Measurements from ENCODE around the gene ITIH1. TPM values are rescaled to one million over a fixed set of nuclear protein-coding genes. Genes with fewer than 3 reads are reported as not detected.

Gene ITIH1
- total RNA-seq, 1 experiment from 2014 or later, result not detected

DNA sequence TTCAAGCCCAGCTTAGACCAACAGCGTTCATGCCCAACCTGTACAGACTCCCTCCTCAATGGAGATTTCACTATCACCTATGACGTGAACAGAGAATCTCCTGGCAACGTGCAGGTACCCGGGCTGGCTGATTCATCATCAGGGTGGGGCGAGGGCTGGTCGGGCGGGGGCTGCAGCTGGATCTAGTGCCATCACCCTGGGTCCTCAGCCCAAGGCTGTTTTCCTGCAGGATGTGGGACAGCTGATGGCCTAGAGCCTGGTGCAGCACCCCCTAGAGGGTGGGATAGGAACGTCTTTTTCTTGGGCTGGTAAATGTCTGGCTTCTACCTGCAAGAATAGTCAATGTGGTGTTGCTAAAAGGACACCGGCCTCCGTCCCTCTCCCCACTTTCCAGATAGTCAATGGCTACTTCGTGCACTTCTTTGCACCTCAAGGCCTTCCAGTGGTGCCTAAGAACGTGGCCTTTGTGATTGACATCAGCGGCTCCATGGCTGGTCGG lies 21.6 kb downstream of the ITIH1 start:
- Histone ChIP-seq H3K9ac (ENCODE audit: low read length) (no peak overlapping the region), H3F3A (ENCODE audit: low read length, unreplicated experiment) (no peaks in the 10 kb centered on the region), H3K36me3 (ENCODE audit: low read depth, low read length) (no peaks in the 10 kb centered on the region), H3K79me2 (ENCODE audit: low read length) (no peaks in the 10 kb centered on the region), H3K27ac (ENCODE audit: low read length) (no peak overlapping the region), H3K9me2 (replicated peaks; ENCODE audit: low read length) (no peaks in the 10 kb centered on the region), H3K27me3 (ENCODE audit: low read length) (no peaks in the 10 kb centered on the region), H2AFZ (ENCODE audit: low read length) (no peak overlapping the region), H4K20me1 (ENCODE audit: low read length) (no peaks in the 10 kb centered on the region), H3K4me2 (ENCODE audit: low read length) (no peak overlapping the region), H3K4me1 (ENCODE audit: insufficient read depth, low read length) (peaks cover 4% of the 10 kb centered on the region; the same call in 1 of the 2 replicates), H3K4me3 (ENCODE audit: low read length) (no peak overlapping the region), H3K9me3 (ENCODE audit: low read length) (no peaks in the 10 kb centered on the region)
- ChIA-PET CTCF (no interaction called here), POLR2A (ENCODE audit: unreplicated experiment) (no interaction called here)
- intact Hi-C loops (cut with micrococcal nuclease), result no loop called here
- ATAC-seq (peak; percentile 69), DNase-seq (peak; percentile 76)
- TF ChIP-seq, protein P1, sequence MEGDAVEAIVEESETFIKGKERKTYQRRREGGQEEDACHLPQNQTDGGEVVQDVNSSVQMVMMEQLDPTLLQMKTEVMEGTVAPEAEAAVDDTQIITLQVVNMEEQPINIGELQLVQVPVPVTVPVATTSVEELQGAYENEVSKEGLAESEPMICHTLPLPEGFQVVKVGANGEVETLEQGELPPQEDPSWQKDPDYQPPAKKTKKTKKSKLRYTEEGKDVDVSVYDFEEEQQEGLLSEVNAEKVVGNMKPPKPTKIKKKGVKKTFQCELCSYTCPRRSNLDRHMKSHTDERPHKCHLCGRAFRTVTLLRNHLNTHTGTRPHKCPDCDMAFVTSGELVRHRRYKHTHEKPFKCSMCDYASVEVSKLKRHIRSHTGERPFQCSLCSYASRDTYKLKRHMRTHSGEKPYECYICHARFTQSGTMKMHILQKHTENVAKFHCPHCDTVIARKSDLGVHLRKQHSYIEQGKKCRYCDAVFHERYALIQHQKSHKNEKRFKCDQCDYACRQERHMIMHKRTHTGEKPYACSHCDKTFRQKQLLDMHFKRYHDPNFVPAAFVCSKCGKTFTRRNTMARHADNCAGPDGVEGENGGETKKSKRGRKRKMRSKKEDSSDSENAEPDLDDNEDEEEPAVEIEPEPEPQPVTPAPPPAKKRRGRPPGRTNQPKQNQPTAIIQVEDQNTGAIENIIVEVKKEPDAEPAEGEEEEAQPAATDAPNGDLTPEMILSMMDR (conservative IDR thresholded peaks at IDR 0.05; ENCODE audit: low read depth, low read length), result peak; percentile 80
- no peak for TF ChIP-seq EZH2phosphoT487 (IDR thresholded peaks at IDR 0.05; ENCODE audit: borderline replicate concordance, low read length)
- no TSS peak for BruUV-seq (replicated peaks)

DNA sequence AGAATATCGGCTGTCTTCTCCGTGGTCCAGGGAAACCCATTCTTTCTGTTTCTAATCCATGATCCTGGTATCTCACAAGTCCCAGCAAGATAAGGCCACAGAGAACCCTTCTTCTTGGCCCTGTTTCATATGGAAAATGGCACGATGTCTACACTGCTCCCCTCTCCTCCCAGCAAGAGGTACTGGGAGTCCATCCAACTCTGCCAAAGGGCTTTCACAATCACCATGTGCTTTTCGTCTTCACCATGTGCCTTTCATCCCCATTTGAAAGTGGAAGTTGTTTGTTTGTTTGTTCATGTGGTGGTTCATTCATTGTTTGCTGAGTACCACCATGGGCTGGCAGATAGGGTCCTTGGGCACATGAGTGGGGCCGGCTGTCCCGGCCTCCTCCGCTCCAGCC lies 22.7 kb downstream of the ITIH1 start:
- ChIA-PET POLR2A (ENCODE audit: unreplicated experiment) (no interaction called here), CTCF (no interaction called here)
- Histone ChIP-seq H3K27me3 (ENCODE audit: low read length) (no peaks in the 10 kb centered on the region), H4K20me1 (ENCODE audit: low read length) (no peaks in the 10 kb centered on the region), H3K36me3 (ENCODE audit: low read depth, low read length) (no peaks in the 10 kb centered on the region), H3F3A (ENCODE audit: low read length, unreplicated experiment) (no peaks in the 10 kb centered on the region), H3K9me3 (ENCODE audit: low read length) (no peaks in the 10 kb centered on the region), H3K4me1 (ENCODE audit: insufficient read depth, low read length) (peaks cover 4% of the 10 kb centered on the region; the same call in 1 of the 2 replicates), H3K79me2 (ENCODE audit: low read length) (no peaks in the 10 kb centered on the region), H3K4me3 (ENCODE audit: low read length) (no peak overlapping the region), H3K9ac (ENCODE audit: low read length) (no peak overlapping the region), H3K27ac (ENCODE audit: low read length) (no peak overlapping the region), H3K4me2 (ENCODE audit: low read length) (no peak overlapping the region), H2AFZ (ENCODE audit: low read length) (no peak overlapping the region), H3K9me2 (replicated peaks; ENCODE audit: low read length) (no peaks in the 10 kb centered on the region)
- DNase-seq (no peak), ATAC-seq (no peak)
- TF ChIP-seq, protein P1 (conservative IDR thresholded peaks at IDR 0.05; ENCODE audit: low read depth, low read length), result no peak
- no peak for TF ChIP-seq EZH2 (IDR thresholded peaks at IDR 0.05; ENCODE audit: low read length, unreplicated experiment)
- TF ChIP-seq EZH2phosphoT487 (IDR thresholded peaks at IDR 0.05; ENCODE audit: borderline replicate concordance, low read length), result no peak
- intact Hi-C loops (cut with micrococcal nuclease), result no loop called here
- BruUV-seq (replicated peaks), result no TSS peak

DNA sequence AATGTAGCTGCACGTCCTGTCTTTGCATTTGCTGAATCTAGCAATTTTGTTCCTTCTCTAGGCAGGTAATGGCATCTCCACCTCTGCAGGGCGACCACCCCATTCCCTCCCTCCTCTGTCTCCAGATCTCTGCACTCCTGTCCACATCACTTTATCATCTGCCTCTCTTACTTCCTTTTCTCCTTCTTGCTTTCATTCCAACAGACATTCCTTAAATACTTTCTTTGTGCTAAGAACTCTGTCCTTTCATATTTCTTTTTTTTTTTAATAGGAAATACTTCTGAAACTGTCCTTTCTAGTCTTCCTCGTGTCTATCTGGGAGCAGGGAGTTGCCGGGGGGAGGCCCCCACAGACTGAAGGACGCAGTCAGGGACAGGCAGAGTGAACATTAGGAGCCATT lies 24.4 kb downstream of the ITIH1 start:
- no peak overlapping the region for H3K4me3 ChIP-seq (ENCODE audit: low read length)
- H3K4me1 ChIP-seq (ENCODE audit: insufficient read depth, low read length), result peaks cover 4% of the 10 kb centered on the region; the same call in 1 of the 2 replicates
- no peak for TF ChIP-seq EZH2 (IDR thresholded peaks at IDR 0.05; ENCODE audit: low read length, unreplicated experiment)
- TF ChIP-seq EZH2phosphoT487 (IDR thresholded peaks at IDR 0.05; ENCODE audit: borderline replicate concordance, low read length), result no peak
- TF ChIP-seq, protein P1 (conservative IDR thresholded peaks at IDR 0.05; ENCODE audit: low read depth, low read length), result no peak
- H3F3A ChIP-seq (ENCODE audit: low read length, unreplicated experiment), result no peaks in the 10 kb centered on the region
- no TSS peak for BruUV-seq (replicated peaks)
- ChIA-PET CTCF (no interaction called here), POLR2A (ENCODE audit: unreplicated experiment) (no interaction called here)
- no peak overlapping the region for H3K4me2 ChIP-seq (ENCODE audit: low read length)
- H3K79me2 ChIP-seq (ENCODE audit: low read length), result no peaks in the 10 kb centered on the region
- H3K9ac ChIP-seq (ENCODE audit: low read length), result no peak overlapping the region
- no peaks in the 10 kb centered on the region for H3K27me3 ChIP-seq (ENCODE audit: low read length)
- no peak for DNase-seq
- no peak overlapping the region for H2AFZ ChIP-seq (ENCODE audit: low read length)
- no peaks in the 10 kb centered on the region for H3K36me3 ChIP-seq (ENCODE audit: low read depth, low read length)
- no peaks in the 10 kb centered on the region for H3K9me3 ChIP-seq (ENCODE audit: low read length)
- H3K9me2 ChIP-seq (replicated peaks; ENCODE audit: low read length), result no peaks in the 10 kb centered on the region
- no peak for ATAC-seq
- no peaks in the 10 kb centered on the region for H4K20me1 ChIP-seq (ENCODE audit: low read length)
- no peak overlapping the region for H3K27ac ChIP-seq (ENCODE audit: low read length)
- intact Hi-C loops (cut with micrococcal nuclease), result no loop called here

Measured in PC-3 (cell line).